Duodenal mucosa (tissue), 2 donors: Measurements from ENCODE around the gene ANKK1.

Source experiments
- H3K27ac ChIP-seq: one replicate; pipeline ENCODE4 v1.7.0; 2013; ENCODE audit warnings: low read depth, low read length
- H3K27me3 ChIP-seq, 2 donors: one replicate each; pipeline ENCODE4 v1.7.0; 2013; ENCODE audit warnings: low read length in 2 of 2, control low read depth in 1 of 2; ENCODE audit not compliant: insufficient read depth in 2 of 2, control insufficient read depth in 1 of 2
- H3K36me3 ChIP-seq, 2 donors: one replicate each; pipeline ENCODE4 v1.7.0; 2013; ENCODE audit warnings: low read length in 2 of 2, control low read depth in 1 of 2; ENCODE audit not compliant: insufficient read depth in 2 of 2, control insufficient read depth in 1 of 2
- H3K4me1 ChIP-seq, 2 donors: one replicate each; pipeline ENCODE4 v1.7.0; 2013; ENCODE audit warnings: low read length in 2 of 2, control low read depth in 1 of 2; ENCODE audit not compliant: insufficient read depth in 2 of 2, control insufficient read depth in 1 of 2
- H3K4me3 ChIP-seq, 2 donors: one replicate each; pipeline ENCODE4 v1.7.0; 2013; ENCODE audit warnings: low read length in 2 of 2, low read depth in 1 of 2
- H3K9ac ChIP-seq, 2 donors: one replicate each; pipeline ENCODE4 v1.7.0; 2013; ENCODE audit warnings: low read length in 2 of 2, low read depth in 1 of 2
- H3K9me3 ChIP-seq, 2 donors: one replicate each; pipeline ENCODE4 v1.7.0; 2013; ENCODE audit warnings: low read length in 2 of 2, control low read depth in 1 of 2; ENCODE audit not compliant: control insufficient read depth in 1 of 2

Gene ANKK1

GRCh38 chr11:113407163-113407562 is 19.6 kb downstream of the ANKK1 start:
- no peaks in the 10 kb centered on the region for H3K36me3 ChIP-seq
- no peak overlapping the region for H3K4me3 ChIP-seq
- no peak overlapping the region for H3K9ac ChIP-seq
- no peaks in the 10 kb centered on the region for H3K9me3 ChIP-seq
- H3K27ac ChIP-seq = no peak overlapping the region
- no peaks in the 10 kb centered on the region for H3K27me3 ChIP-seq
- H3K4me1 ChIP-seq = no peaks in the 10 kb centered on the region

DNA sequence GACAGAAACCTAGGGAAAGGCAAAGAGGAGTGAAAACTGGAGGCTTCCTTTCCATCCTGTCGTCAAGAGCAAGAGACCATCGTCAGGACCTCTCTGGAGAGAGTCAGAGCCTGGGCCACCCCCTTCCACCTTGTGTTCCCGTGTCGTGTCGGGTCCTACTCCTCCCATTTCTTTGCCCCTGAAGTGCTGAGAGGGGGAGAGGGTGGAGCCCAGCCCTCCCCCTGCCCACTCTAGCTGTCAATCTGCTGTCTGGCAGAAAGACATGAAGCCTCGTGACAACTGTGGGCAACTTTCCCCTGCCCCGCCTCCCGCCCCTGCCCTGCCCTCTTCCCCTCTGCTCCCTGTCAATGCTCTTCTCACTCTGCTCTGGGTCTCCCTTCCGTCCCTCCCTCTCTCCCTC is 20.6 kb downstream of the ANKK1 start:
- H3K9me3 ChIP-seq = no peaks in the 10 kb centered on the region

DNA sequence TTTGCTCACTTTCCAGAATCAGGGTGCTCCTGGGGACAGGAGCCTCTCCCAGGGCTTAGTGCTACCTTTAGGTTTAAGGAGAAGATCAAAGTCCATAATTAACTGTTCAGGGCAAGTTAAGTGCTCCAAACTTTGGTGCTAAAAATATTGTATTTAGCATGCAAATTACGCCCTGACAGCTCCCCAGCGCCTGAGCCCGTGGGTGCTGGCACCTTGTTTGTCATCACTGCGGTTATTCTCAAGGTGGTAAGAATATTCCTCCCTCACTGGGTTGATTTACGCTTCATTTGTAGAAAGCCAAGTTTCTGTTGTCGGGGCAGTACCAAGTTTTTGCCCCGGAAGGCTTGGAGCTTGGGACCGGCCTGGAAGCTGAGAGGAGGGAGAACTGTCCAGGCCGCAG is 21.3 kb downstream of the ANKK1 start:
- no peak overlapping the region for H3K4me3 ChIP-seq
- H3K27ac ChIP-seq = no peak overlapping the region
- no peak overlapping the region for H3K9ac ChIP-seq
- no peaks in the 10 kb centered on the region for H3K4me1 ChIP-seq
- H3K36me3 ChIP-seq = no peaks in the 10 kb centered on the region
- no peaks in the 10 kb centered on the region for H3K9me3 ChIP-seq
- no peaks in the 10 kb centered on the region for H3K27me3 ChIP-seq

More for the DNA sequence above, 20.6 kb downstream of the ANKK1 start:
- Histone ChIP-seq H3K27ac (no peak overlapping the region), H3K27me3 (no peaks in the 10 kb centered on the region), H3K4me1 (no peaks in the 10 kb centered on the region), H3K4me3 (no peak overlapping the region), H3K36me3 (no peaks in the 10 kb centered on the region), H3K9ac (no peak overlapping the region)

DNA sequence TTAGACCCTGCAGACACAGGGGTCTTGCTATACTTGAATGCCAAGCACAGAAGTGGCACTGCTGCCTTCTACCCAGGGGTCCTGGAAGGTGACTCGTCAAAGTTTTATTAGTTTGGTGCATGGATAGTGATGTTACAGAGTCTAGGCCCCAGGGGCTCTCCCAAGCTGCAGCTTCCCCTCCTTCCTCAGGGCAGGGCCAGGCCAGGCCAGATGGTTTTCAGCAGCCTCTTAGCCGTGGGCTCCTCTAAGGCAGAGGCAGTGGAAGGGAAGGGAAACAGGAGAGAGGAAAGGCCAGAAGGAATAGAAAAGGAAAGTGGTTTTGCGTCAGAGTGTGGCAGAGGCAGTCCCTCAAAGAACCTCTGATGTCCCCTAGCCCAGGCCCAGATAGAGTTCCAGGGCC is 21.9 kb downstream of the ANKK1 start:
- H3K4me1 ChIP-seq = no peaks in the 10 kb centered on the region
- H3K4me3 ChIP-seq = no peak overlapping the region
- no peak overlapping the region for H3K27ac ChIP-seq
- no peak overlapping the region for H3K9ac ChIP-seq
- no peaks in the 10 kb centered on the region for H3K36me3 ChIP-seq
- H3K9me3 ChIP-seq = no peaks in the 10 kb centered on the region
- H3K27me3 ChIP-seq = no peaks in the 10 kb centered on the region

DNA sequence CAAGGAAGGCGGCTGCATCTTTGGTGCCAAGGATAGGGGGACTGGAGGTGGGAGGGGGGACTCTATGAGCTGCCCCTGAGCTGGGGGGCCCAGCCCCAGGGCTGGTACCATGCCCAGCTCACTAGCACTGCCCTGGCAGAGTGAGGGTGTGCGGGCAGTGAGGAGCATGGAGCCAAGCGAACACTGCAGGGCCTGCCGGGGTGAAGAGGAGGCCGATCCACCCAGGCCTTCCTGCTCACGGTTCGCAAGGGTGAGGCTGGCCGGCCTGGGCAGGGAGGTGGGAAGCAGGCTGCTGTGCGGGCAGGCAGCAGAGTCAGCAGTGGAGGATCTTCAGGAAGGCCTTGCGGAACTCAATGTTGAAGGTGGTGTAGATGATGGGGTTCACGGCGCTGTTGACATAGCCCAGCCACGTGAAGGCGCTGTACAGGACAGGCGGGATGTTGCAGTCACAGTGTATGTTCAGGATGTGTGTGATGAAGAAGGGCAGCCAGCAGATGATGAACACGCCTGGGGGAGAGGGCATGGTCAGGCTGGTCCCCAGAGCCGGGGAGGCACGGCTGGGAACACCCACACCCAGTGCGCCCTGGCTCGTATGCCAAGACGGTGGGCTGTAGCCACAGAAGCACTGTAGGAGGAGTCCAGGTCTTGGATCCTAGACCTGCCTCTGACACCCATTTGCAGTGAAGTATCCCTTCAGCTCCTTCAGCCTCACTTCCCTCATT is 23.0 kb downstream of the ANKK1 start:
- no peak overlapping the region for H3K9ac ChIP-seq
- no peak overlapping the region for H3K4me3 ChIP-seq
- H3K36me3 ChIP-seq = no peaks in the 10 kb centered on the region
- no peaks in the 10 kb centered on the region for H3K9me3 ChIP-seq
- H3K4me1 ChIP-seq = no peaks in the 10 kb centered on the region
- H3K27ac ChIP-seq = no peak overlapping the region
- H3K27me3 ChIP-seq = no peaks in the 10 kb centered on the region

DNA sequence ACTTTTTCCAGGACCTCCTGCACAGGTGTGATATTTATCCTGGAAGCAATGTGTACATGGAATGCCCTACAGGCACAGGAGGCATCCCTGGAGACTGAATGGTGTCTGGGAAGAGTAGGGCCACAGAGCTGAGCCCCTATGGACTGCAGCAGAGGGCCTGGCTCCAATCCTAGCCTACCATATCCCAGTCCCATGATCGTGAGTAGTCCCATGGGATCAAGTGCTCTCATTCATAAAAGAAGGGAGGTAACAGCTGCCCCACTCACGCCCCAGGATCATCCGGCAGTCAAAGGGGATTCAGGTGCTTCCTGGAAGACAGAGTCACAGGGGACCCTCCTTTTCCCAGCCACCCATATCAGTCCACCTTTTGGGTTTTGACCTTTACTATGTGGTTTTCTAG is 24.0 kb downstream of the ANKK1 start:
- H3K36me3 ChIP-seq = no peaks in the 10 kb centered on the region
- no peaks in the 10 kb centered on the region for H3K9me3 ChIP-seq
- no peaks in the 10 kb centered on the region for H3K4me1 ChIP-seq
- H3K9ac ChIP-seq = no peak overlapping the region
- no peak overlapping the region for H3K4me3 ChIP-seq
- H3K27me3 ChIP-seq = no peaks in the 10 kb centered on the region
- H3K27ac ChIP-seq = no peak overlapping the region

DNA sequence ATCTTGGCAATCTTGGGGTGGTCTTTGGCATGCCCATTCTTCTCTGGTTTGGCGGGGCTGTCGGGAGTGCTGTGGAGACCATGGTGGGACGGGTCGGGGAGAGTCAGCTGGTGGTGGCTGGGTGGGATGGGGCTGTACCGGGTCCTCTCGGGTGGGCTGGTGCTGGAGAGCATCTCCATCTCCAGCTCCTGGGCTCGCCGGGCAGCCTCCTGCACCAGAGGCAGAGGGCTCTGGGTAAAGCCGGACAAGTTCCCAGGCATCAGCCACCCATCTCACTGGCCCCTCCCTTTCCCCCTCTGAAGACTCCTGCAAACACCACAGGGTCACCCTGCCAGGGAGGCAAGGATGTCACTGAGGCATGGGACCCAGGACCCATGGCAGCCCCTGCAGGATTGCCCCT is 25.1 kb downstream of the ANKK1 start:
- no peaks in the 10 kb centered on the region for H3K36me3 ChIP-seq
- no peaks in the 10 kb centered on the region for H3K4me1 ChIP-seq
- no peak overlapping the region for H3K9ac ChIP-seq

GRCh38 chr11:113415343-113415742 is 27.8 kb downstream of the ANKK1 start:
- no peaks in the 10 kb centered on the region for H3K27me3 ChIP-seq
- H3K9ac ChIP-seq = no peak overlapping the region

More for the DNA sequence above, 25.1 kb downstream of the ANKK1 start:
- H3K27me3 ChIP-seq = no peaks in the 10 kb centered on the region
- no peak overlapping the region for H3K4me3 ChIP-seq
- H3K27ac ChIP-seq = no peak overlapping the region
- no peaks in the 10 kb centered on the region for H3K9me3 ChIP-seq

GRCh38 chr11:113417428-113417827 is 29.8 kb downstream of the ANKK1 start:
- Histone ChIP-seq H3K27me3 (no peaks in the 10 kb centered on the region), H3K27ac (no peak overlapping the region), H3K4me1 (no peaks in the 10 kb centered on the region), H3K36me3 (no peaks in the 10 kb centered on the region), H3K9me3 (no peaks in the 10 kb centered on the region), H3K4me3 (no peak overlapping the region), H3K9ac (no peak overlapping the region)

More at GRCh38 chr11:113415343-113415742, 27.8 kb downstream of the ANKK1 start:
- Histone ChIP-seq H3K4me1 (no peaks in the 10 kb centered on the region), H3K27ac (no peak overlapping the region), H3K4me3 (no peak overlapping the region), H3K9me3 (no peaks in the 10 kb centered on the region), H3K36me3 (no peaks in the 10 kb centered on the region)

DNA sequence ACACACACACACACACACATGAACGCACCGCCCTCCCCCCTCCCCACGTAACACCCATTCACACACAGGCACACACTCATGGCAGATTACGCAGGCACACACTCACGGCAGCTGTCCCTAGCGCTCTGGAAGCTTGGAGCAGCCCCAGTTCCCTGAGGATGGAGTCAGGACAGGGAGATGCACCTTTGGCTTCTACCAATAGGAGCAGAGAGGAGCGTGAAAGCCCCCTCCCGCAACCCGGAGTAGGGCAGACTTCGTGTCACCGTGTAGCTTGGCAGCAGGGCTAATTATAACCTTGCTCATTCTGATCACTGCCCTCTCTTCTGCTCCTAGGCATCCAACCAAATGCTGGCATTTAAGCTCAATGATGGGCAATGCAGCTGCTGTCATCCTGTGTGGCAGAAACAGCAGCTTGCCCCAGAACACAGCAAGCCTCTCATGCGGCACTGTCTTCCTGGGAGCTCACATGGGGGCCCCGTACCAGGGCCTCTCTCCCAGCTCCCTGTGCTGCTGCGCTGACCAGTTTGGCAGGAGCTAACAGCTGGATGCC is 31.9 kb downstream of the ANKK1 start:
- H3K36me3 ChIP-seq = no peaks in the 10 kb centered on the region
- H3K4me3 ChIP-seq = no peak overlapping the region
- no peak overlapping the region for H3K9ac ChIP-seq
- no peaks in the 10 kb centered on the region for H3K9me3 ChIP-seq
- no peak overlapping the region for H3K27ac ChIP-seq
- H3K4me1 ChIP-seq = no peaks in the 10 kb centered on the region
- no peaks in the 10 kb centered on the region for H3K27me3 ChIP-seq
